Lower lobe of right lung (tissue), 2 donors: ENCODE measurements around the gene TNFSF11. TPM values are rescaled to one million over a fixed set of nuclear protein-coding genes. Genes with fewer than 3 reads are reported as not detected.

ENCODE experiments used
- ATAC-seq, 2 donors: fragments of 200-7000 bp; cut with Tn5 transposase; one replicate each; pipeline ENCODE4 v1.9.1; 2020 to 2022; ENCODE audit warnings: mild to moderate bottlenecking in 2 of 2, moderate library complexity in 2 of 2
- DNase-seq: peaks from one replicate; pipeline ENCODE4 v3.0.0-alpha.2; 2020
- H3K27ac ChIP-seq: fragments of 200-600 bp; one replicate; pipeline ENCODE4 v1.8.0; 2022
- H3K27me3 ChIP-seq: fragments of 200-600 bp; one replicate; pipeline ENCODE4 v1.8.0; 2022; ENCODE audit warnings: low read depth
- H3K36me3 ChIP-seq: fragments of 200-600 bp; one replicate; pipeline ENCODE4 v1.8.0; 2022; ENCODE audit warnings: mild to moderate bottlenecking
- H3K4me1 ChIP-seq: fragments of 200-600 bp; one replicate; pipeline ENCODE4 v1.8.0; 2022
- H3K4me3 ChIP-seq: fragments of 200-600 bp; one replicate; pipeline ENCODE4 v1.8.0; 2022; ENCODE audit warnings: mild to moderate bottlenecking
- H3K9me3 ChIP-seq: fragments of 200-600 bp; one replicate; pipeline ENCODE4 v1.8.0; 2022
- CTCF ChIP-seq: fragments of 200-600 bp; IDR thresholded peaks from one replicate; pipeline ENCODE4 v1.8.0; 2022; ENCODE audit warnings: antibody characterized with exemption, mild to moderate bottlenecking
- intact Hi-C: fragments of 100-400 bp; cut with DNase I; formaldehyde crosslinking; loops from one replicate; pipeline ENCODE4 v1.11.0; 2022
- total RNA-seq: library from RNA; stranded (reverse); fragmentation: NEBNext Ultra II Directional; extraction: Animal tissue kit (Norgen Biotek cat#: 25700); gene quantifications from one replicate; pipeline ENCODE4 v1.2.1, GENCODE V29; 2021
- donor health status: DM: no; HTN: yes; CAD: no; lungs with severe emphysema.

TNFSF11 gene
- total RNA-seq, 1 donor from 2014 or later: not detected

GRCh38 chr13:42592915-42593900 is 19.3 kb downstream of the TNFSF11 start:
- Histone ChIP-seq H3K9me3 (no peaks in the 10 kb centered on the region), H3K4me3 (no peak overlapping the region), H3K27me3 (no peaks in the 10 kb centered on the region), H3K4me1 (no peaks in the 10 kb centered on the region), H3K36me3 (no peaks in the 10 kb centered on the region), H3K27ac (no peak overlapping the region)
- intact Hi-C loops: no loop called here
- ATAC-seq: no peak
- DNase-seq: no peak
- no peak for TF ChIP-seq CTCF

DNA sequence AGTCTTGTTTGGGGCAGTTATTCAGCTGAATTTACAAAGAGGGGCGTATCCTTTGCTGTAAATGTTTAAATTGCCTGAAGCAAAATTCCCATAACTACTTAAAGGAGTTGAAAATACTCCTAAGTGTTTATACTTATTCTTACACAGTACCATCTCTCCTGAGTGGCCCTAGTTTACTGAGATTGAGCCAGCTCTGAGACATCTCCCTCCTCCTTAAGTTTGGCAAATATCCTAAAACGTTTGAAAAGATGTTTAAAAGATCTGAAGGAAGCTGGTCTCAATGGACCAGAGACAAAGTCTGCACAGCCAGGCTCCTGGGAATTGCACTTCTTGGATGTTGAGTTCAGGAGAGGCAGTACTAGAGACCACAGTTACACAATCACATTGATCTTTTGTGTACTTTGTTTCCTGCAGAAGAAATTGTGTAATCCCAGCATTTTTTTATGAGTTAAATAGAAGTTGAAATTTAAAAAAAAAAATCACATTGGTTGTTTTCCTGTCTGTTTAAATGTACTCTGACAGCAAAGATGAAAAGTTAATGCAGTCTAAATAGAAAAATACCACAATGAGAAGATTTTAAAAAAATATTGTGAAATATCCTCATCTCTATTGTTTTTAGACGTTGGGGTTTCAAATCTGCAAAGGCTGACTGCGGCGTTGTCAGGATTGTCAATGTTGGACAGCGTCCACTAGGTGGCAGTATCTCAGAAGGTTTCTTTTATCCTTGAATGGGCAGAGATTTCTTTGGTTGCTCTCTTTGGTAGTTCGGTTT is 20.7 kb downstream of the TNFSF11 start:
- H3K27ac ChIP-seq: no peak overlapping the region
- no peaks in the 10 kb centered on the region for H3K27me3 ChIP-seq
- no peak overlapping the region for H3K4me3 ChIP-seq
- no peaks in the 10 kb centered on the region for H3K9me3 ChIP-seq
- peak; percentile 89 for TF ChIP-seq CTCF
- peak; percentile 81 to 88 for ATAC-seq
- H3K36me3 ChIP-seq: no peaks in the 10 kb centered on the region
- intact Hi-C loops: no loop called here
- no peaks in the 10 kb centered on the region for H3K4me1 ChIP-seq
- DNase-seq: no peak

DNA sequence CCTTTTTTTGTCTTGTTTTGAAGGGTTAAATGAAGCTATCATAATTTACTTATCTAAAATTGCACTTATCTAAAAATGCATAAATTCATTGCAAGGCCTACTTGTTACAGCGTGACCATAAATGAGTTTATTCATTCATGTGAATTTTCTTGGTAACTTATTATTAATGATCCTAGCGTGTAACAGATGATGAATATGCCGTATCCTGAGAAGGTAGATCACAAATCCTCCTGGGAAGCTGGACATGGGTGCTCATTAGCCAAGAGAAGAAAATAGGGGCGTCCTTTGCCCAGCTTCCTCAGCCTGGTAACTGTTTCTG is 21.3 kb downstream of the TNFSF11 start:
- Histone ChIP-seq H3K4me3 (no peak overlapping the region), H3K9me3 (no peaks in the 10 kb centered on the region), H3K36me3 (no peaks in the 10 kb centered on the region), H3K4me1 (no peaks in the 10 kb centered on the region), H3K27me3 (no peaks in the 10 kb centered on the region), H3K27ac (no peak overlapping the region)
- ATAC-seq: no peak
- DNase-seq: no peak
- intact Hi-C loops: no loop called here
- peak; percentile 15 for TF ChIP-seq CTCF

DNA sequence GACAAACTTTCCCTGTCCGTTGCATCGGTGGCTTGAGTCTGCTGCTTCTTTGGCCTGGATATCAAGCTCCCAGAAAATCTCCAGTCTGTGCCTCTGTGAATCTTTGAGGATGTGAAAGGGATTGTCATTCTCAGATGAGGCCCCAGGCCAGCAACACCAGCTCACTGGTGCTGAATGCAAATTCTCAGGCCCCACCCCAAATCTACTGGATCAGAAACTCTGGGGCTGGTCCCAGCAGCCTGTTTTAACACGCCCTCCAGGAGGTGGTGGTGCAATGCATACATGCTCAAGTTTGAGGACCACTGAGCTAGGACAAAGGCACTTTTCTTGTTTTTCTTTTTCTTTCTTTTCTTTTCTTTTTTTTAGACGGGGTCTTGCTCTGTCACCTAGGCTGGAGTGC is 23.6 kb downstream of the TNFSF11 start:
- Histone ChIP-seq H3K4me3 (no peak overlapping the region), H3K36me3 (no peaks in the 10 kb centered on the region), H3K27me3 (no peaks in the 10 kb centered on the region), H3K27ac (no peak overlapping the region), H3K9me3 (no peaks in the 10 kb centered on the region), H3K4me1 (no peaks in the 10 kb centered on the region)
- no peak for TF ChIP-seq CTCF
- DNase-seq (no peak), ATAC-seq (no peak)
- intact Hi-C loops: no loop called here

GRCh38 chr13:42600943-42601342 is 27.0 kb downstream of the TNFSF11 start:
- Histone ChIP-seq H3K4me1 (no peaks in the 10 kb centered on the region), H3K27me3 (no peaks in the 10 kb centered on the region), H3K4me3 (no peak overlapping the region), H3K9me3 (no peaks in the 10 kb centered on the region), H3K36me3 (no peaks in the 10 kb centered on the region), H3K27ac (no peak overlapping the region)
- intact Hi-C loops: no loop called here
- DNase-seq (no peak), ATAC-seq (no peak)
- no peak for TF ChIP-seq CTCF
